ENCODE measurements around the gene REXO1. TPM values are rescaled to one million over a fixed set of nuclear protein-coding genes. Genes with fewer than 3 reads are reported as not detected.

Gene REXO1
- total RNA-seq, 1 experiment from 2014 or later = 61.1 TPM

GRCh38 chr19:1809678-1810077, 38.6 kb downstream of the REXO1 start (continued):
- TF ChIP-seq ZNF281 (CRISPR knock-in tag; IDR thresholded peaks at IDR 0.05) = no peak
- no peak for TF ChIP-seq SP1 (CRISPR knock-in tag; conservative IDR thresholded peaks at IDR 0.05)
- TF ChIP-seq, protein P1, sequence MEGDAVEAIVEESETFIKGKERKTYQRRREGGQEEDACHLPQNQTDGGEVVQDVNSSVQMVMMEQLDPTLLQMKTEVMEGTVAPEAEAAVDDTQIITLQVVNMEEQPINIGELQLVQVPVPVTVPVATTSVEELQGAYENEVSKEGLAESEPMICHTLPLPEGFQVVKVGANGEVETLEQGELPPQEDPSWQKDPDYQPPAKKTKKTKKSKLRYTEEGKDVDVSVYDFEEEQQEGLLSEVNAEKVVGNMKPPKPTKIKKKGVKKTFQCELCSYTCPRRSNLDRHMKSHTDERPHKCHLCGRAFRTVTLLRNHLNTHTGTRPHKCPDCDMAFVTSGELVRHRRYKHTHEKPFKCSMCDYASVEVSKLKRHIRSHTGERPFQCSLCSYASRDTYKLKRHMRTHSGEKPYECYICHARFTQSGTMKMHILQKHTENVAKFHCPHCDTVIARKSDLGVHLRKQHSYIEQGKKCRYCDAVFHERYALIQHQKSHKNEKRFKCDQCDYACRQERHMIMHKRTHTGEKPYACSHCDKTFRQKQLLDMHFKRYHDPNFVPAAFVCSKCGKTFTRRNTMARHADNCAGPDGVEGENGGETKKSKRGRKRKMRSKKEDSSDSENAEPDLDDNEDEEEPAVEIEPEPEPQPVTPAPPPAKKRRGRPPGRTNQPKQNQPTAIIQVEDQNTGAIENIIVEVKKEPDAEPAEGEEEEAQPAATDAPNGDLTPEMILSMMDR (IDR thresholded peaks at IDR 0.05) = no peak
- TF ChIP-seq ETV6 (CRISPR knock-in tag; IDR thresholded peaks at IDR 0.05) = no peak
- TF ChIP-seq ATF1 (CRISPR knock-in tag; IDR thresholded peaks at IDR 0.05) = no peak

DNA sequence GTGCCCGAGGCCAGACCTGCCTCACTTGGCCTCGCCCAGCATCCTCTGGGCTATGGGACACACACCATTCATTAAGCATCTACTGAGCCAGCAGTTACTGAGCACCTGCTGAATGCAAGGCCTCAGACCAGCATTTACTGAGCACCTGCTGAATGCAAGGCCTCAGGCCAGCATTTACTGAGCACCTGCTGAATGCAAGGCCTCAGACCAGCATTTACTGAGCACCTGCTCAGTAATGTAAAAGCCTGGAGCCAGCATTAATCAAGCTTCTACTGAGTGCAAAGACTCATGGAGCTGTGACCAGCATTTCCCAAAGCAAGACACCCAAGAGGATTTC, 39.9 kb downstream of the REXO1 start:
- CTCF ChIA-PET = interaction anchor here (1.0 to 4.0 kb wide), 2 partner anchors 18 to 34 kb away, joined by 3 to 20 read pairs; no protein-coding TSS in a partner anchor

More for the DNA sequence above, 39.9 kb downstream of the REXO1 start:
- H3K27me3 Mint-ChIP-seq (ENCODE audit: low read depth) = peaks cover 4% of the 10 kb centered on the region
- TF ChIP-seq ZNF219 (CRISPR knock-in tag; IDR thresholded peaks at IDR 0.05; ENCODE audit: borderline replicate concordance) (no peak), NFE2L1 (CRISPR knock-in tag; IDR thresholded peaks at IDR 0.05) (no peak), CREM (CRISPR knock-in tag; IDR thresholded peaks at IDR 0.05) (no peak), ZBTB21 (CRISPR knock-in tag; IDR thresholded peaks at IDR 0.05; ENCODE audit: borderline replicate concordance) (no peak), ZNF317 (CRISPR knock-in tag; IDR thresholded peaks at IDR 0.05; ENCODE audit: borderline replicate concordance, low read depth) (no peak), NR3C1 (CRISPR knock-in tag; conservative IDR thresholded peaks at IDR 0.05; ENCODE audit: low read depth) (no peak), PRRX2 (CRISPR knock-in tag; IDR thresholded peaks at IDR 0.05) (no peak), SP1 (CRISPR knock-in tag; conservative IDR thresholded peaks at IDR 0.05) (no peak), E2F4 (CRISPR knock-in tag; IDR thresholded peaks at IDR 0.05; ENCODE audit: borderline replicate concordance, low read depth) (no peak), FOXP1 (CRISPR knock-in tag; IDR thresholded peaks at IDR 0.05; ENCODE audit: borderline replicate concordance) (no peak), FOXK1 (CRISPR knock-in tag; IDR thresholded peaks at IDR 0.05) (no peak), ATF2 (CRISPR knock-in tag; IDR thresholded peaks at IDR 0.05; ENCODE audit: borderline replicate concordance, low read depth) (no peak)
- TF ChIP-seq, protein P2, sequence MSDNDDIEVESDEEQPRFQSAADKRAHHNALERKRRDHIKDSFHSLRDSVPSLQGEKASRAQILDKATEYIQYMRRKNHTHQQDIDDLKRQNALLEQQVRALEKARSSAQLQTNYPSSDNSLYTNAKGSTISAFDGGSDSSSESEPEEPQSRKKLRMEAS (CRISPR knock-in tag; IDR thresholded peaks at IDR 0.05) = no peak
- TF ChIP-seq, protein P3, sequence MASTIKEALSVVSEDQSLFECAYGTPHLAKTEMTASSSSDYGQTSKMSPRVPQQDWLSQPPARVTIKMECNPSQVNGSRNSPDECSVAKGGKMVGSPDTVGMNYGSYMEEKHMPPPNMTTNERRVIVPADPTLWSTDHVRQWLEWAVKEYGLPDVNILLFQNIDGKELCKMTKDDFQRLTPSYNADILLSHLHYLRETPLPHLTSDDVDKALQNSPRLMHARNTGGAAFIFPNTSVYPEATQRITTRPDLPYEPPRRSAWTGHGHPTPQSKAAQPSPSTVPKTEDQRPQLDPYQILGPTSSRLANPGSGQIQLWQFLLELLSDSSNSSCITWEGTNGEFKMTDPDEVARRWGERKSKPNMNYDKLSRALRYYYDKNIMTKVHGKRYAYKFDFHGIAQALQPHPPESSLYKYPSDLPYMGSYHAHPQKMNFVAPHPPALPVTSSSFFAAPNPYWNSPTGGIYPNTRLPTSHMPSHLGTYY (CRISPR knock-in tag; IDR thresholded peaks at IDR 0.05) = no peak
- no peak overlapping the region for H3K27ac Mint-ChIP-seq
- H3K36me3 Mint-ChIP-seq = no peaks in the 10 kb centered on the region
- H3K4me3 Mint-ChIP-seq = no peak overlapping the region
- DNase-seq (ENCODE audit: low spot score) (no peak), ATAC-seq (no peak)
- POLR2A ChIA-PET = no interaction called here
- H3K9me3 Mint-ChIP-seq = no peaks in the 10 kb centered on the region
- peaks cover 5% of the 10 kb centered on the region; the same call in 1 of the 2 replicates for H3K4me1 Mint-ChIP-seq

Measured in WTC11 (cell line).